ENCODE data around the gene HBZ.
"Not testable (repeated sequence)": the region's sequence is repeated elsewhere in the genome, so short reads cannot be mapped to it uniquely, and the experiment has no call there.

DNA sequence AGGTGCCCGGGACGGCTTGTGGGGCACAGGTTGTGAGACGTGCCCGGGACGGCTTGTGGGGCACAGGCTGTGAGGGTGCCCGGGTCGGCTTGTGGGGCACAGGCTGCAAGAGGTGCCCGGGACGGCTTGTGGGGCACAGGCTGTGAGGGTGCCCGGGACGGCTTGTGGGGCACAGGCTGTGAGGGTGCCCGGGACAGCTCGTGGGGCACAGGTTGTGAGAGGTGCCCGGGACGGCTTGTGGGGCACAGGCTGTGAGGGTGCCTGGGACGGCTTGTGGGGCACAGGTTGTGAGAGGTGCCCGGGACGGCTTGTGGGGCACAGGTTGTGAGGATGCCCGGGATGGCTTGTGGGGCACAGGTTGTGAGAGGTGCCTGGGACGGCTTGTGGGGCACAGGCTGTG, 7.8 kb downstream of the HBZ start:
- TF ChIP-seq, protein P1, sequence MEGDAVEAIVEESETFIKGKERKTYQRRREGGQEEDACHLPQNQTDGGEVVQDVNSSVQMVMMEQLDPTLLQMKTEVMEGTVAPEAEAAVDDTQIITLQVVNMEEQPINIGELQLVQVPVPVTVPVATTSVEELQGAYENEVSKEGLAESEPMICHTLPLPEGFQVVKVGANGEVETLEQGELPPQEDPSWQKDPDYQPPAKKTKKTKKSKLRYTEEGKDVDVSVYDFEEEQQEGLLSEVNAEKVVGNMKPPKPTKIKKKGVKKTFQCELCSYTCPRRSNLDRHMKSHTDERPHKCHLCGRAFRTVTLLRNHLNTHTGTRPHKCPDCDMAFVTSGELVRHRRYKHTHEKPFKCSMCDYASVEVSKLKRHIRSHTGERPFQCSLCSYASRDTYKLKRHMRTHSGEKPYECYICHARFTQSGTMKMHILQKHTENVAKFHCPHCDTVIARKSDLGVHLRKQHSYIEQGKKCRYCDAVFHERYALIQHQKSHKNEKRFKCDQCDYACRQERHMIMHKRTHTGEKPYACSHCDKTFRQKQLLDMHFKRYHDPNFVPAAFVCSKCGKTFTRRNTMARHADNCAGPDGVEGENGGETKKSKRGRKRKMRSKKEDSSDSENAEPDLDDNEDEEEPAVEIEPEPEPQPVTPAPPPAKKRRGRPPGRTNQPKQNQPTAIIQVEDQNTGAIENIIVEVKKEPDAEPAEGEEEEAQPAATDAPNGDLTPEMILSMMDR (IDR thresholded peaks at IDR 0.05) = not testable (repeated sequence)
- not testable (repeated sequence) for TF ChIP-seq POLR2A (IDR thresholded peaks at IDR 0.05)
